Measurements from ENCODE around the gene RHOT2. TPM values are rescaled to one million over a fixed set of nuclear protein-coding genes. Genes with fewer than 3 reads are reported as not detected.

RHOT2 gene
- total RNA-seq, 4 donors from 2014 or later, result 29.1 to 99.7 (median 71.7) TPM

GRCh38 chr16:626787-627453, 41.0 kb upstream of the RHOT2 start:
- DNase-seq, result peak; percentile 89 to 94
- no peaks in the 10 kb centered on the region for H3K27me3 ChIP-seq
- peak overlapping the region; percentile 89 to 93 for H3K27ac ChIP-seq
- H3K36me3 ChIP-seq, result no peaks in the 10 kb centered on the region
- H3K4me1 ChIP-seq, result peaks cover 0 to 13% of the 10 kb centered on the region in 2 donors
- TF ChIP-seq CTCF (IDR thresholded peaks at IDR 0.05), result no peak
- TF ChIP-seq POLR2A (IDR thresholded peaks at IDR 0.05), result no peak
- H3K9me3 ChIP-seq, result no peaks in the 10 kb centered on the region
- intact Hi-C loops (cut with DNase I; ENCODE audit: low total_unique reads), result no loop called here
- H3K4me3 ChIP-seq, result no peak overlapping the region

GRCh38 chr16:627454-628239, 40.3 kb upstream of the RHOT2 start:
- intact Hi-C loops (cut with DNase I; ENCODE audit: low total_unique reads), result no loop called here
- Histone ChIP-seq H3K27ac (peak overlapping the region; percentile 89 to 93), H3K27me3 (no peaks in the 10 kb centered on the region), H3K4me1 (peaks cover 0 to 13% of the 10 kb centered on the region in 2 donors), H3K9me3 (no peaks in the 10 kb centered on the region), H3K36me3 (no peaks in the 10 kb centered on the region), H3K4me3 (no peak overlapping the region)
- no peak for TF ChIP-seq POLR2A (IDR thresholded peaks at IDR 0.05)
- no peak for TF ChIP-seq CTCF (IDR thresholded peaks at IDR 0.05)
- DNase-seq, result peak in 1 of 2 donors; percentile 65

- intact Hi-C loops (cut with DNase I; ENCODE audit: low total_unique reads), result no loop called here
- peaks cover 0 to 13% of the 10 kb centered on the region in 2 donors for H3K4me1 ChIP-seq
- no peaks in the 10 kb centered on the region for H3K36me3 ChIP-seq
- no peak overlapping the region for H3K27ac ChIP-seq
- no peaks in the 10 kb centered on the region for H3K27me3 ChIP-seq
- peak in 1 of 2 donors; percentile 21 for DNase-seq
- TF ChIP-seq CTCF (IDR thresholded peaks at IDR 0.05), result no peak
- TF ChIP-seq POLR2A (IDR thresholded peaks at IDR 0.05), result no peak
- H3K4me3 ChIP-seq, result no peak overlapping the region
- no peaks in the 10 kb centered on the region for H3K9me3 ChIP-seq
These were observed 39.4 kb upstream of the RHOT2 start for GRCh38 chr16:628321-629061.

GRCh38 chr16:629185-629832, 38.6 kb upstream of the RHOT2 start:
- H3K27me3 ChIP-seq, result no peaks in the 10 kb centered on the region
- no peaks in the 10 kb centered on the region for H3K9me3 ChIP-seq
- TF ChIP-seq CTCF (IDR thresholded peaks at IDR 0.05), result no peak
- TF ChIP-seq POLR2A (IDR thresholded peaks at IDR 0.05), result no peak
- H3K27ac ChIP-seq, result peak overlapping the region in 1 of 2 donors; percentile 36
- no peak overlapping the region for H3K4me3 ChIP-seq
- no peaks in the 10 kb centered on the region for H3K36me3 ChIP-seq
- intact Hi-C loops (cut with DNase I; ENCODE audit: low total_unique reads), result no loop called here
- DNase-seq, result peak; percentile 23 to 27
- peaks cover 0 to 13% of the 10 kb centered on the region in 2 donors for H3K4me1 ChIP-seq

All from uterus (tissue), 4 donors.